ENCODE measurements around the gene COMT.

COMT gene

GRCh38 chr22:19982991-19983578, 41.5 kb downstream of the COMT start:
- peak overlapping the region; percentile 95; the same call in 1 of the 2 replicates for H3K27ac ChIP-seq
- no peak for TF ChIP-seq CTCF (conservative IDR thresholded peaks at IDR 0.05)

- peak overlapping the region; percentile 95; the same call in 1 of the 2 replicates for H3K27ac ChIP-seq
- no peak for TF ChIP-seq CTCF (conservative IDR thresholded peaks at IDR 0.05)
These were observed 42.2 kb downstream of the COMT start for GRCh38 chr22:19983741-19984140.

GRCh38 chr22:19984201-19984753, 42.7 kb downstream of the COMT start:
- TF ChIP-seq CTCF (conservative IDR thresholded peaks at IDR 0.05), result no peak
- H3K27ac ChIP-seq, result peak overlapping the region; percentile 95; the same call in 1 of the 2 replicates

- no peak for TF ChIP-seq CTCF (conservative IDR thresholded peaks at IDR 0.05)
- peak overlapping the region; percentile 95 for H3K27ac ChIP-seq
These were observed 43.6 kb downstream of the COMT start for GRCh38 chr22:19984851-19985811.

- H3K27ac ChIP-seq, result peak overlapping the region; percentile 95
- TF ChIP-seq CTCF (conservative IDR thresholded peaks at IDR 0.05), result no peak
These were observed 44.4 kb downstream of the COMT start for GRCh38 chr22:19986011-19986409.

- TF ChIP-seq CTCF (conservative IDR thresholded peaks at IDR 0.05), result no peak
- H3K27ac ChIP-seq, result peak overlapping the region; percentile 95
These were observed 45.1 kb downstream of the COMT start for GRCh38 chr22:19986410-19987341.
